ENCODE data around the gene OTOGL.
"Not testable (repeated sequence)": the region's sequence is repeated elsewhere in the genome, so short reads cannot be mapped to it uniquely, and the experiment has no call there.

DNA sequence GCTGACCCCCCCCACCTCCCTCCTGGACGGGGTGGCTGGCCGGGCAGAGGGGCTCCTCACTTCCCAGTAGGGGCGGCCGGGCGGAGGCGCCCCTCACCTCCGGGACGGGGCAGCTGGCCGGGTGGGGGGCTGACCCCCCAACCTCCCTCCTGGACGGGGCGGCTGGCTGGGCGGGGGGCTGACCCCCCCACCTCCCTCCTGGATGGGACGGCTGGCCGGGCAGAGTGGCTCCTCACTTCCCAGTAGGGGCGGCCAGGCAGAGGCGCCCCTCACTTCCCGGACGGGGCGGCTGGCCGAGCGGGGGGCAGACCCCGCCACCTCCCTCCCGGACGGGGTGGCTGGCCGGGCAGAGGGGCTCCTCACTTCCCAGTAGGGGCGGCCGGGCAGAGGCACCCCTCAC, 208.1 kb downstream of the OTOGL start:
- not testable (repeated sequence) for TF ChIP-seq CTCF (IDR thresholded peaks at IDR 0.05; ENCODE audit: insufficient read depth, low read length)
- TF ChIP-seq, protein P1, sequence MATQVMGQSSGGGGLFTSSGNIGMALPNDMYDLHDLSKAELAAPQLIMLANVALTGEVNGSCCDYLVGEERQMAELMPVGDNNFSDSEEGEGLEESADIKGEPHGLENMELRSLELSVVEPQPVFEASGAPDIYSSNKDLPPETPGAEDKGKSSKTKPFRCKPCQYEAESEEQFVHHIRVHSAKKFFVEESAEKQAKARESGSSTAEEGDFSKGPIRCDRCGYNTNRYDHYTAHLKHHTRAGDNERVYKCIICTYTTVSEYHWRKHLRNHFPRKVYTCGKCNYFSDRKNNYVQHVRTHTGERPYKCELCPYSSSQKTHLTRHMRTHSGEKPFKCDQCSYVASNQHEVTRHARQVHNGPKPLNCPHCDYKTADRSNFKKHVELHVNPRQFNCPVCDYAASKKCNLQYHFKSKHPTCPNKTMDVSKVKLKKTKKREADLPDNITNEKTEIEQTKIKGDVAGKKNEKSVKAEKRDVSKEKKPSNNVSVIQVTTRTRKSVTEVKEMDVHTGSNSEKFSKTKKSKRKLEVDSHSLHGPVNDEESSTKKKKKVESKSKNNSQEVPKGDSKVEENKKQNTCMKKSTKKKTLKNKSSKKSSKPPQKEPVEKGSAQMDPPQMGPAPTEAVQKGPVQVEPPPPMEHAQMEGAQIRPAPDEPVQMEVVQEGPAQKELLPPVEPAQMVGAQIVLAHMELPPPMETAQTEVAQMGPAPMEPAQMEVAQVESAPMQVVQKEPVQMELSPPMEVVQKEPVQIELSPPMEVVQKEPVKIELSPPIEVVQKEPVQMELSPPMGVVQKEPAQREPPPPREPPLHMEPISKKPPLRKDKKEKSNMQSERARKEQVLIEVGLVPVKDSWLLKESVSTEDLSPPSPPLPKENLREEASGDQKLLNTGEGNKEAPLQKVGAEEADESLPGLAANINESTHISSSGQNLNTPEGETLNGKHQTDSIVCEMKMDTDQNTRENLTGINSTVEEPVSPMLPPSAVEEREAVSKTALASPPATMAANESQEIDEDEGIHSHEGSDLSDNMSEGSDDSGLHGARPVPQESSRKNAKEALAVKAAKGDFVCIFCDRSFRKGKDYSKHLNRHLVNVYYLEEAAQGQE (IDR thresholded peaks at IDR 0.05; ENCODE audit: insufficient replicate concordance, low read depth) = not testable (repeated sequence)
